ENCODE data around the gene BRINP3.
"Not testable (repeated sequence)": the region's sequence is repeated elsewhere in the genome, so short reads cannot be mapped to it uniquely, and the experiment has no call there.

BRINP3 gene

DNA sequence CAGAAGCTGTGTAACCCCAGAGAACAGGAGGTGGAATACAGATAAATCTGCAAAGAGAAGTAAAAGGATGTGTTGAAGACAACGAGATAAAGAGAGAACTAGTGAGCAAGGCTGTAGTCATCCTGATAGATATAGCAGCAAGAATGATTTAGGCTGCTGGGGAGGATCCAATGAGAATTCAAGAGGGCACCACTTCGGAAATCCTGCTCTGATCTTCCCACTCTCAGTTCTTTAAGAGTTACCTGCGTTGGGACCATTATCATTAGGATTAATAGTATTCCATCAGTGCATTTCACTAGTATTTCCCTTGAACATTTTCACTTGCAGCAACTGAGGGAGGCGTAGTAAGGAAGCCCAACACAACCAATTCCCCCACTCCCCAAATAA, at the start of gene BRINP3:
Gene BRINP3, minus strand, starts transcription at position 103 of the 387 bp plus-strand sequence.
- no peak for DNase-seq

GRCh38 chr1:190511554-190511953, 33.9 kb upstream of the BRINP3 start:
- no peak for DNase-seq

DNA sequence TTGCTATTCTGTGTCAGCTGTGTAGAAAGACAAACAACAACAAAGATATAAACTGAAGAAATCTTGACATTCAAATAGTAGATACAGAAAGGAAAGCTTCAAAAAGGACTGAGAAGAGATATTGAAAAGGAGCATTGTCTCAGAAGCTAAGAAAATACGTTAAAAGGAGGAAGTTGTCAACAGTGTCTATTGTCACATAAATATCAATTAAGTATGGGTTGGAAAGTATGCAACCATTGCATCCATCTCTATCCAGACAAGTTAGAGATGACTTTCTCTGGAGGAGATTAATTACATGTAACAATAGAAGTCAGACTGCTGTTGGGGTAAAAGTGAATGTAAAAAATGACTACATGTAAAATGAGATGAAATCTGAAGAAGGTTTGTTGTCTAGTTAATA, 29.7 kb upstream of the BRINP3 start:
- DNase-seq, result no peak

DNA sequence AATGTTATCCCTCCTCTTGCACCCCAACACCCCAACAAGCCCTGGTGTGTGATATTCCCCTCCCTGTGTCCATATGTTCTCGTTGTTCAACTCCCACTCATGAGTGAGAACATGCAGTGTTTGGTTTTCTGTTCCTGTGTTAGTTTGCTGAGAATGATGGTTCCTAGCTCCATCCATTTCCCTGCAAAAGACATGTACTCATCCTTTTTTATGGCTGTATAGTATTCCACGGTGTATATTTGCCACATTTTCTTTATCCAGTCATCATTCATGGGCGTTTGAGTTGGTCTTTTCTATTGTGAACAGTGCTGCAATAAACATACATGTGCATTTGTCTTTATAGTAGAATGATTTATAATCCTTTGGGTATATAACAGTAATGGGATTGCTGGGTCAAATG, 26.9 kb upstream of the BRINP3 start:
- not testable (repeated sequence) for DNase-seq

DNA sequence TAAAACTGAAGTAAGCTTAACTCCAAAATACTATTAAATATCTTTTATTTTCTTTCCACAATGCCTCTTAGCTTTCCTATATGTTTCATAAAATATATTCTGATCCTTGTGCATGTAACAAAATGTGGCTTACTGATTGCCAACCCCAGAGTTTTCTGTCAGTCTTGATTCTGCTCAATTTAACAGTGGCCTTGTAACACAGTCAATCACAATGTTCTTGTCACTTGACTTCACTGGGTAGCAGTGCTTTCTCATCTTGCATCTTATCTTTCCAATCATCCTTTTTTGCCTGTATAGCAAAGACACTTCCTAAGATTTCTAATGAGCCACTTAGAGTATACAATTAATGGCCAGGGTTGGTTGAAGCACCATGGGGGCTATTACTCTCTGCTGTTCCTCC, 19.9 kb upstream of the BRINP3 start:
- no peak for DNase-seq

DNA sequence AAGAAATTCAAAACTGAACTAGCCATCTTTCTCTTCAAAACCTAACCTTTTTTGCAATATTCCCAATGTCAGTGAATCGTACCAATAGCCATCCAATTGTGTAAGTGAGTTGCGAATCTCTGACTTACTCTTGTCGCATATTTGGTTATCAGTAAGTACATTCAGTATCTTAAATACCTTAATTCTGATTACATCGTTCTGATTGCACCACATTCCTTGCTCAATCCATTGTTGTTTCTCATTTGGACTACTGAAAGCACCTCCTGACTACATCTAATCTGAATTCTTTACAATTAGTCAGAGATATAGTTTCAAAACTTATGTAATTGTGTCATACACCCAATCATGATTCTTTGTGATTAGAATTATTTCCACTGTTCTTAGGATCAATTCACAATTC, 16.8 kb upstream of the BRINP3 start:
- DNase-seq, result no peak

DNA sequence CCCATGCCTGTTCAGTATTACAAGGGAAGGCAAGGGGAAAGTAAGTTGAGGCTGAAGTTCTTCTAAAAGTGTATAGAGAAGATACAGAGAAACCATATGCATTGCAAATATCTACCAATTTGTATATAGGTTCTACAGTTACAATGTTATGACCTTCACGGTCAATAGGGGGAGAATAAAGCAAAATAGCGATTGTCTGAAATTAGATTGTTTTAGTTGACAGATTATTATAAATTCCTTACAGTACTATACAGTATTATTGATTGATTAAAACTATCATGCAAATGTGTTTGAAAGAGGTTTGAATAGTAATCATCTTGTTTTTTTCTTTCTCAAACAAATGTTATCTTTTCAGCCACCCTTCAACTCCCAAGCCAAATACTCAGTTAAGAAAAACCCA, 13.7 kb upstream of the BRINP3 start:
- no peak for DNase-seq

DNA sequence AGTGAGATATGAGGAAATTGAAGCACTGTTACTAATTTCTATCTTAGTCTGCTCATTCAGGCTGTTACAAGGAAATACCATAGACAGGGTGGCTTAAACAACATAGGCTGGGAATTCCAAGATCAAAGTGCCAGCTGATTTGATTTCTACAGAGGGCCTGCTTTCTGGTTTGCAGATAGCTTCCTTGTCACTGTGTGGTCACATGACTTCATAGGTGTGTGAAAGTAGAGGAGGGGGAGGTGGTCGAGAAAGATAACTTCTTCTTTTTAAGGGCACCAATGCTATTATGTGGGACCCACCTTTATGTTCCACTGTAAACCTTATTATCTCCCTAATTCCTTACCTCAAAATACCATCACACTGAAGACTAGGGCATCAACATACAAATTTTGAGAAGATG, 6.4 kb upstream of the BRINP3 start:
- no peak for DNase-seq

DNA sequence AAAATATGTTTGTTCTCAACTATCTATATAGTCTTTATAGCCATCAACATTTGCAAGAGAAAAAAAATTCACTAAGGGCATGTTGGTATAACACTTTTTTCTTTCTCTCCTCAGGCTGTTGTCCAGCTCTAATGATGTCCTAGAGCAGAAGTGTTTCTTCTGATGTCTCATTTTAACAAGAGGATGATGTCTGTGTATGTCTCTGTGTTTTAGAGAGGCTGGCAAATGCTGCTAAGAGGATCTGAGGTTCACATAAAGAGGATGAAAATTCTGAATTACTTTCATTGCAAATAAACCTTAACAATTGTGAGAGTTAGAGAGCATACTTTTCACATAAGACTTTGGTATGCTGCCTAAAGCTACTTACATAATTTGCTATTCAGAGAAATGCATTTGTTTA, 2.6 kb upstream of the BRINP3 start:
- DNase-seq, result no peak

- peak; percentile 50 for DNase-seq
Measured at GRCh38 chr1:190479516-190479915, 1.9 kb upstream of the BRINP3 start.

DNA sequence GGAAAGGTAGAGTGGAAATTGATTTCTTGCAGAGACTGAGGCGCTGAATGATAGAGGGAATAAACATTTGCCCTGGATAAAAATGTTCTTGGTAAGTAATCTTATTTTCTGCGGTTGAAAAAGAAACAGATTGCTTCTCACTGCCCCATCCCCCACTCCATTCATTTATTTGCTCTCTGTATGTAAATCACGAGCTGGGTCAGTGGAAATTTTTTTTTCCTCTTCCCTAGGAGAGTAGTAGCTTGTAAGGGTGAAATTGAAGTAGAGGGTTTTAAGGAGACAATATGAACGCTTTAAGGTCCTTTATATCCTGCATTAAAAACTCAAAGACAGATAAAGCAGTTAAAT, 1.4 kb upstream of the BRINP3 start:
- peak; percentile 32 for DNase-seq

- peak; percentile 84 for DNase-seq
Measured at GRCh38 chr1:190478149-190479049, 735 bp upstream of the BRINP3 start.

DNA sequence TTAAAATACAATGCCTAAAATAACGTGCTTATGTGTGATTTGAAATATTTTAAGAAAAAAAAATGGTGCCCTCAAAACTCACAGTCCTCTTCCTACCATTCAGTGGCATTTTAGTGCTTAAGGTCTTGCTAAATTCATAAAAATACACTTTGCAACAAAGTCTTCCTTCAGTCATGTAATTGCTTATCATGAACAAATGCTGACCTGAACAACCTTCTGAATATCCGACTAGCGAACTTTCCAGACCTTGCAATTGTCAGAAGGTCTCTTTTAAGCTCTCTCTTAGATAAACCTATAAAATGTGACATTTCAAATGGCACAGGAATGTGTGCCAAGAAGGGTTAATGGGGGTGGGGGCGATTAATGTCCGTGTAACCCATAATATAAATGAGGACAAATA, 858 bp downstream of the BRINP3 start:
- no peak for DNase-seq

- no peak for DNase-seq
Measured at GRCh38 chr1:190476321-190476720, 1.3 kb downstream of the BRINP3 start.

DNA sequence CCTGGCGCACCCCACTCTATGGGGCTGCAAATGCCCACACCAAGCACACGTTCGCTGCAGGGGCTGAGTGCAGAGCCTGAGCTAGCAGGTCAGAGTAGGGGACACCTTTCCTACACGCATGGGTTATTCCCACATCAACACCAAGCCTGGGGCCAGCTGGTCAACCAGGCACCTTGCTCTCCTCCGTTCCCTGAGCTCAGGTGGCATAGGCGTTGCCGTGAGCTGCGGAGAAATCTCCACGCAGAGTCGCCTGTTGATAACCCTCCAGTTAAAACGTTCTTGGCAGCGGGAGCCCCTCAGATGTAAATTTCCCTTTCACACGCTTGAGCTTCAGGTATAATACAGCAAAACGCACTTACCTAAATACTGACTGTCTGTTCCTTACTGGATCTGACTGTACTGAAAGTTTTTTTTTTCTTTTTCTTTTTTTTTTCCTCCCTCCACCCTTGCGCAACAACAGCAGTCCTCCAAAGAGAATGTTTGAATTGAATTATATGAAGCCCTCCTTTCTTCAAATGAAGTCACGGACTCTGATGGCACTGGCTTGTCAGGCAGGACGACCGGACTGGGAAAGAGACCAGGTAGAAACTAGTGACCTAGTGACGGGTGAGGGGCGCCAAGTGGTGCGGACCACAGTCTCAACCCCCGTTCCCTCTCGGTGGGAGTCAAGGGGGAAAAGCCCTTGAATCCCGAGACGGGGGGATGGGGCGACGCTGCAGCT, 2.1 kb downstream of the BRINP3 start:
- no peak for DNase-seq

DNA sequence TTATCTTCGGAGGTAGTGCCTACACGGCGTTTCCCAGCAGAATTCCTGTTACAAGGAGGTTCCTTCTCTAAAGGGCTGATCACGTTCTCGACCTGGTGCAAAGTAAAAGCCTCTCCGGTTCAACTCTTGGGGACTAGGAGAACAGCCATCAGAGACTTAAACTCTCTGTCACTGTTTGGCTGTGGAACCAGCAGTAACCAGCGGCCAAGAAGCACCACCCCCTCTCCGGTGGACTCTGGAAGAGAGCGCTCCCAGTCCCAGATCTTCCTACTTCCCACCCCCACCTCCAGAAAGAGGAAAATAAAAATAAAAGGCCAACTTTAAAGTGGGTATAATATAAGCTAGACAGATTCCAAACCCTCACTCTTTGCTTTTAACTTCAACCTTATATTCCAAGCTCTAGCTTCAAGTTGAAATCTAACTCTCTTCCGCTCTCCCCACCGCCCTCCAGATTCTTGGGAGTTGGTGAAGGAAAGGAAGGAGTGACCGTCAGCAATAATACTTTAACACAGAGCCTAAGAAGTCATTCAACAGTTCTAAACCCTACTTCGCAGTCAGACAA, 2.9 kb downstream of the BRINP3 start:
- no peak for DNase-seq

GRCh38 chr1:190474010-190474409, 3.7 kb downstream of the BRINP3 start:
- no peak for DNase-seq

- DNase-seq, result no peak
Measured at GRCh38 chr1:190472494-190472893, 5.2 kb downstream of the BRINP3 start.

DNA sequence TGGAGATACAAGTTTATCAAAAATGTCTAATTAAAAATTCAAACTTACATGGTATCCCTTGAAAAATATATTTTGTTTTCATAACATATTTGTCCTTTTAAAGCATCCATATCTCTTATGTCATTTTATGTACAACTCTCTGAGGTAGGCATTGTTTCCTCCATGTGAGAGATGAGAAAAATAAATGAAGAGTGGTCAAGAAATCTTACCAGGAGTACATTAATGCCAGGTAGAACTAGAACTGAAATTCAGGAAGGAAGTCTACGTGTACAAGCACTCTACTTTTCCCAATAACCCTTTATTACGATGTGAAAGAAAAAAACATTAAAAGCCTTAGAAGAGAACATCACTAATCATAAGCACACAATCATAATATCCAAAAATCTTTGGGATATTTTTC, 5.6 kb downstream of the BRINP3 start:
- no peak for DNase-seq

GRCh38 chr1:190464690-190465089, 13.0 kb downstream of the BRINP3 start:
- no peak for DNase-seq

- DNase-seq, result no peak
Measured at GRCh38 chr1:190456129-190456528, 21.5 kb downstream of the BRINP3 start.

- DNase-seq, result no peak
Measured at GRCh38 chr1:190455631-190456030, 22.0 kb downstream of the BRINP3 start.

- no peak for DNase-seq
Measured at GRCh38 chr1:190453550-190453949, 24.1 kb downstream of the BRINP3 start.

- no peak for DNase-seq
Measured at GRCh38 chr1:190452272-190452848, 25.3 kb downstream of the BRINP3 start.
